GM12872 (cell line): Measurements from ENCODE around the gene ENKUR.

ENCODE experiments used
- CTCF ChIP-seq: IDR thresholded peaks from 3 replicates; pipeline ENCODE4 v1.5.1; 2011; ENCODE audit warnings: low read depth, mild to moderate bottlenecking, low read length, moderate library complexity; ENCODE audit not compliant: insufficient read depth

Gene ENKUR

GRCh38 chr10:25024528-25024927, 8.6 kb upstream of the ENKUR start:
- no peak for TF ChIP-seq CTCF

GRCh38 chr10:25023278-25023677, 7.3 kb upstream of the ENKUR start:
- no peak for TF ChIP-seq CTCF

GRCh38 chr10:25018703-25019102, 2.7 kb upstream of the ENKUR start:
- no peak for TF ChIP-seq CTCF

- no peak for TF ChIP-seq CTCF
Observed at GRCh38 chr10:25017661-25018060, 1.7 kb upstream of the ENKUR start.

- TF ChIP-seq CTCF, result no peak
Observed at GRCh38 chr10:25017154-25017590, 1.2 kb upstream of the ENKUR start.

- no peak for TF ChIP-seq CTCF
Observed at GRCh38 chr10:25016376-25017153, 607 bp upstream of the ENKUR start, which contains the start of gene THNSL1. Gene THNSL1 (plus strand): TSS chr10:25016612. CDS start chr10:25023224, 6,612 bp downstream.

GRCh38 chr10:25014579-25014978, 1.4 kb downstream of the ENKUR start:
- no peak for TF ChIP-seq CTCF
